ENCODE measurements around the gene ACTR8. TPM values are rescaled to one million over a fixed set of nuclear protein-coding genes. Genes with fewer than 3 reads are reported as not detected.

The ACTR8 gene
- total RNA-seq, 1 donor from 2014 or later = 40.8 TPM

- Mint-ChIP-seq H3K36me3 (no peaks in the 10 kb centered on the region), H3K4me3 (no peak overlapping the region), H3K9me3 (no peaks in the 10 kb centered on the region), H3K4me1 (peaks cover 12% of the 10 kb centered on the region), H3K27me3 (ENCODE audit: insufficient read depth, low read depth) (peaks cover 5% of the 10 kb centered on the region), H3K27ac (no peak overlapping the region)
- no peak for DNase-seq (ENCODE audit: low spot score)
- Histone ChIP-seq H3K9ac (no peak overlapping the region), H3K9me3 (ENCODE audit: low read depth) (no peaks in the 10 kb centered on the region), H3K4me1 (no peaks in the 10 kb centered on the region), H3K27ac (no peak overlapping the region), H3K79me2 (ENCODE audit: low read depth) (no peaks in the 10 kb centered on the region), H3K27me3 (no peaks in the 10 kb centered on the region), H3K4me3 (no peak overlapping the region), H3K36me3 (no peaks in the 10 kb centered on the region), H2AFZ (replicated peaks) (no peak overlapping the region), H3F3A (ENCODE audit: low read depth) (no peaks in the 10 kb centered on the region), H4K20me1 (ENCODE audit: low read depth) (no peaks in the 10 kb centered on the region), H3K4me2 (no peak overlapping the region)
- no peak for TF ChIP-seq CTCF (IDR thresholded peaks at IDR 0.05)
- TF ChIP-seq EZH2phosphoT487 (IDR thresholded peaks at IDR 0.05) = no peak
- no peak for TF ChIP-seq EZH2 (IDR thresholded peaks at IDR 0.05)
Observed at GRCh38 chr3:53817211-53817610, 64.7 kb downstream of the ACTR8 start.

Other genes with a start within 250 kb of the ACTR8 start
- gene CHDH, start 35.7 kb downstream of the ACTR8 start, total RNA-seq (ENCODE audit: low replicate concordance) = 1.5 and 5.9 TPM in 2 replicates
- gene IL17RB, start 35.6 kb downstream of the ACTR8 start, total RNA-seq (ENCODE audit: low replicate concordance) = 3.4 and 5.5 TPM in 2 replicates
- 46.9 and 76.6 TPM in 2 replicates for gene SELENOK, start 9.7 kb upstream of the ACTR8 start, total RNA-seq (ENCODE audit: low replicate concordance)
- 0.43 TPM in 1 of 2 replicates, not detected in the other for gene CACNA2D3, start 240.4 kb upstream of the ACTR8 start, total RNA-seq (ENCODE audit: low replicate concordance)